ENCODE measurements around the gene NYNRIN.

DNA sequence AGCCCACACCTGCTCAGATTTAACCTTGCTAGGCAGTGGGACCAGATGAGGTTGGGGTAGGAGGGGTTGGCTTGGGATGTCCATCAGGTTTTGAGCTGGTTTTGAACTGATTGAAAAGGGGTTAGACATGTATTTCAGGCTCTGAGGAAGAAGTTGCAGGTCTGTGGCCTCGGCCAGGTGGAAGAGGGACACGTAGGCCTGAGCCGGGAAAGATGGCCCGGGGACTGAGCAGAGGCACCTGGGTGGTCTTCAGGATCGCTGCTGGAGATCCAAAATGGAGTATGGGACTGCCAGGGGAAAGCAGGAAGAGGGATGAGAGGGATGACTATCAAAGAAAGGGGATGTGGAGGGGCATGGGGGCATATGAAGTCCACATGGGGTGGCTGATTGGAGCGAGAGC is 7.6 kb downstream of the NYNRIN start:
- TF ChIP-seq, protein P1, sequence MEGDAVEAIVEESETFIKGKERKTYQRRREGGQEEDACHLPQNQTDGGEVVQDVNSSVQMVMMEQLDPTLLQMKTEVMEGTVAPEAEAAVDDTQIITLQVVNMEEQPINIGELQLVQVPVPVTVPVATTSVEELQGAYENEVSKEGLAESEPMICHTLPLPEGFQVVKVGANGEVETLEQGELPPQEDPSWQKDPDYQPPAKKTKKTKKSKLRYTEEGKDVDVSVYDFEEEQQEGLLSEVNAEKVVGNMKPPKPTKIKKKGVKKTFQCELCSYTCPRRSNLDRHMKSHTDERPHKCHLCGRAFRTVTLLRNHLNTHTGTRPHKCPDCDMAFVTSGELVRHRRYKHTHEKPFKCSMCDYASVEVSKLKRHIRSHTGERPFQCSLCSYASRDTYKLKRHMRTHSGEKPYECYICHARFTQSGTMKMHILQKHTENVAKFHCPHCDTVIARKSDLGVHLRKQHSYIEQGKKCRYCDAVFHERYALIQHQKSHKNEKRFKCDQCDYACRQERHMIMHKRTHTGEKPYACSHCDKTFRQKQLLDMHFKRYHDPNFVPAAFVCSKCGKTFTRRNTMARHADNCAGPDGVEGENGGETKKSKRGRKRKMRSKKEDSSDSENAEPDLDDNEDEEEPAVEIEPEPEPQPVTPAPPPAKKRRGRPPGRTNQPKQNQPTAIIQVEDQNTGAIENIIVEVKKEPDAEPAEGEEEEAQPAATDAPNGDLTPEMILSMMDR (IDR thresholded peaks at IDR 0.05 in 2 of 3, conservative IDR thresholded peaks at IDR 0.05 in 1 of 3; ENCODE audit: control insufficient read depth in 2 of 3, extremely low read depth in 1 of 3, insufficient read depth in 1 of 3, low read depth in 3 of 3, low read length in 3 of 3) = no peak
- TF ChIP-seq CHD2 (IDR thresholded peaks at IDR 0.05; ENCODE audit: borderline replicate concordance, low read depth, low read length) = no peak
- TF ChIP-seq FOXK2 (IDR thresholded peaks at IDR 0.05) = no peak
- TF ChIP-seq, protein P2, sequence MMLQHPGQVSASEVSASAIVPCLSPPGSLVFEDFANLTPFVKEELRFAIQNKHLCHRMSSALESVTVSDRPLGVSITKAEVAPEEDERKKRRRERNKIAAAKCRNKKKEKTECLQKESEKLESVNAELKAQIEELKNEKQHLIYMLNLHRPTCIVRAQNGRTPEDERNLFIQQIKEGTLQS (IDR thresholded peaks at IDR 0.05; ENCODE audit: borderline replicate concordance, extremely low read depth, low read depth, low read length) = no peak
- TF ChIP-seq NFIC (IDR thresholded peaks at IDR 0.05; ENCODE audit: low read depth, low read length) = no peak
